Activated T-cell treated with anti-CD3 and anti-CD28 coated beads, Interleukin-2, amount 50 U/mL, for 4 hours (primary cell): ENCODE data around the gene BGLAP. TPM values are rescaled to one million over a fixed set of nuclear protein-coding genes. Genes with fewer than 3 reads are reported as not detected.
A peak's percentile ranks its signal among the peaks of the same experiment; 100 is the strongest.

ENCODE experiments used
- ATAC-seq, 2 donors: fragments of 200-7000 bp; cut with Tn5 transposase; one replicate each; pipeline ENCODE4 v1.10.0; 2021
- DNase-seq: peaks from one replicate; pipeline ENCODE4 v3.0.0-alpha.2; 2020
- H3K27me3 Mint-ChIP-seq: one replicate; pipeline ENCODE4 v1.8.0; 2021; ENCODE audit warnings: low read depth, mixed read lengths
- H3K36me3 Mint-ChIP-seq: one replicate; pipeline ENCODE4 v1.8.0; 2022; ENCODE audit warnings: mixed read lengths; ENCODE audit not compliant: insufficient read depth
- H3K4me1 Mint-ChIP-seq: one replicate; pipeline ENCODE4 v1.8.0; 2021; ENCODE audit warnings: low read depth, mixed read lengths
- H3K4me3 Mint-ChIP-seq: one replicate; pipeline ENCODE4 v1.8.0; 2021; ENCODE audit warnings: mild to moderate bottlenecking, moderate library complexity, mixed read lengths
- H3K9me3 Mint-ChIP-seq: one replicate; pipeline ENCODE4 v1.8.0; 2021; ENCODE audit warnings: mixed read lengths
- total RNA-seq, 3 donors: library from RNA; stranded (reverse); gene quantifications; one replicate each; pipeline ENCODE4 v1.2.1, GENCODE V29; 2021

BGLAP gene
- total RNA-seq, 3 donors from 2014 or later = 2.0 to 2.5 (median 2.4) TPM

- H3K9me3 Mint-ChIP-seq = no peaks in the 10 kb centered on the region
- H3K4me3 Mint-ChIP-seq = no peak overlapping the region
- ATAC-seq = no peak
- H3K36me3 Mint-ChIP-seq = peaks cover 26% of the 10 kb centered on the region
- H3K27me3 Mint-ChIP-seq = no peaks in the 10 kb centered on the region
- no peak for DNase-seq
- H3K4me1 Mint-ChIP-seq = no peaks in the 10 kb centered on the region
These were observed 5.8 kb upstream of the BGLAP start for GRCh38 chr1:156236164-156236563.

DNA sequence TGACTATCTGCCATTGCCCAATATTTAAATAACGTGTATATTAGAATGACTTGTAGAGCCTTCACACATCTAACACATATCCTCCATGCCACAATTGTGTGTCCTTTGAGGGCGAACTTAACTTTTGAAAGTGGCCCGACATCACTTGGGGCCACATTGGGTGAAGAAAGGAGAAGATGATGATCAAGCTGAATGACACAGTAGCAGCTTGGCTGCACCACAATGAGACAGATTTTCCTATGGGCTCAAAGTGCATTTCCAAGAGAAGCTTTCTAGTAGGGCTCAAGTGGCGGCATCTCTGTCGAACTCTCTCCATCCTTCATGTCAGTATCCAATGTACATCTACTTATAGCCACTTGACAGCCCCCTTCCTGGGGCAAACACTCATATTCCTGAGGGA, 3.7 kb upstream of the BGLAP start:
- no peak for DNase-seq
- H3K9me3 Mint-ChIP-seq = no peaks in the 10 kb centered on the region
- H3K27me3 Mint-ChIP-seq = no peaks in the 10 kb centered on the region
- no peaks in the 10 kb centered on the region for H3K4me1 Mint-ChIP-seq
- no peak for ATAC-seq
- H3K4me3 Mint-ChIP-seq = no peak overlapping the region
- H3K36me3 Mint-ChIP-seq = peaks cover 26% of the 10 kb centered on the region

DNA sequence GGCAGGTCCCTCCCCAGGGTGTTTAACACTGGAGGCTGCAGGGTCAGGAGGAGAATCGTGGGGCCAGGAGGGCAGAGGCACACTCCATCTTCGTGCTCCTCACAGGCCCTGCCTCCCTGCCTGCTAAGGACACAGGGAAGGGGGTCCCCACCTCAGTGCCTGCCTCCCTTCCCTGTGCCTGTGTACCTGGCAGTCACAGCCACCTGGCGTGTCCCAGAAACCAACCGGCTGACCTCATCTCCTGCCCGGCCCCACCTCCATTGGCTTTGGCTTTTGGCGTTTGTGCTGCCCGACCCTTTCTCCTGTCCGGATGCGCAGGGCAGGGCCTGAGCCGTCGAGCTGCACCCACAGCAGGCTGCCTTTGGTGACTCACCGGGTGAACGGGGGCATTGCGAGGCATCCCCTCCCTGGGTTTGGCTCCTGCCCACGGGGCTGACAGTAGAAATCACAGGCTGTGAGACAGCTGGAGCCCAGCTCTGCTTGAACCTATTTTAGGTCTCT, 623 bp upstream of the BGLAP start:
- Mint-ChIP-seq H3K4me3 (no peak overlapping the region), H3K27me3 (no peaks in the 10 kb centered on the region), H3K36me3 (peaks cover 16% of the 10 kb centered on the region), H3K9me3 (no peaks in the 10 kb centered on the region), H3K4me1 (peaks cover 15% of the 10 kb centered on the region)
- DNase-seq (no peak), ATAC-seq (no peak)

DNA sequence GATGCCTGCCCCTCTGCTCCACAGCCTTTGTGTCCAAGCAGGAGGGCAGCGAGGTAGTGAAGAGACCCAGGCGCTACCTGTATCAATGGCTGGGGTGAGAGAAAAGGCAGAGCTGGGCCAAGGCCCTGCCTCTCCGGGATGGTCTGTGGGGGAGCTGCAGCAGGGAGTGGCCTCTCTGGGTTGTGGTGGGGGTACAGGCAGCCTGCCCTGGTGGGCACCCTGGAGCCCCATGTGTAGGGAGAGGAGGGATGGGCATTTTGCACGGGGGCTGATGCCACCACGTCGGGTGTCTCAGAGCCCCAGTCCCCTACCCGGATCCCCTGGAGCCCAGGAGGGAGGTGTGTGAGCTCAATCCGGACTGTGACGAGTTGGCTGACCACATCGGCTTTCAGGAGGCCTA, 754 bp downstream of the BGLAP start:
- H3K4me3 Mint-ChIP-seq = no peak overlapping the region
- H3K4me1 Mint-ChIP-seq = peaks cover 15% of the 10 kb centered on the region
- peaks cover 10% of the 10 kb centered on the region for H3K36me3 Mint-ChIP-seq
- ATAC-seq (no peak), DNase-seq (no peak)
- no peaks in the 10 kb centered on the region for H3K27me3 Mint-ChIP-seq
- no peaks in the 10 kb centered on the region for H3K9me3 Mint-ChIP-seq

DNA sequence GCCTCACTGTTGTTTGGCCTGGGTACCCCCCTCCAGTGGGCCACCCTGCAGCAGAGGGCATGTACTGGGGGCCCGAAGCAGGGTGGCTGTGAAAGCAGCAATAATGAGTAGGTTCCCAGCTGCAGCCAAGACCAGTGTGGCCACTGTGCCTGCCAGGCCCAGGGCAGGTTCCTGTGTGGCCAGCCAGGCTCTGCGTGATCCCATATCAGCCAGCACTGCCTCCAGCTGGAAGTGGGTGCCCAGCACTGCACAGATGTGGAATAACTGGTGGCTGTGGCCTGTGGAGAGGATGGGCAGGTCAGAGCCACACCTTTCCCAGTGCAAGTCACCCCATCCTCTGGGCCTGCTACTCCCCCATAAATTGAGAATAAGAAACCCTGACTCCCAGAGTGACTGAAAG, 2.1 kb downstream of the BGLAP start:
- no peaks in the 10 kb centered on the region for H3K27me3 Mint-ChIP-seq
- peaks cover 4% of the 10 kb centered on the region for H3K36me3 Mint-ChIP-seq
- no peaks in the 10 kb centered on the region for H3K9me3 Mint-ChIP-seq
- DNase-seq = no peak
- no peak overlapping the region for H3K4me3 Mint-ChIP-seq
- no peak for ATAC-seq
- H3K4me1 Mint-ChIP-seq = peaks cover 15% of the 10 kb centered on the region

GRCh38 chr1:156244712-156245111, 2.7 kb downstream of the BGLAP start:
- Mint-ChIP-seq H3K9me3 (no peaks in the 10 kb centered on the region), H3K27me3 (no peaks in the 10 kb centered on the region), H3K4me3 (peak overlapping the region; percentile 26), H3K36me3 (peaks cover 3% of the 10 kb centered on the region), H3K4me1 (peaks cover 15% of the 10 kb centered on the region)
- DNase-seq (no peak), ATAC-seq (no peak)

DNA sequence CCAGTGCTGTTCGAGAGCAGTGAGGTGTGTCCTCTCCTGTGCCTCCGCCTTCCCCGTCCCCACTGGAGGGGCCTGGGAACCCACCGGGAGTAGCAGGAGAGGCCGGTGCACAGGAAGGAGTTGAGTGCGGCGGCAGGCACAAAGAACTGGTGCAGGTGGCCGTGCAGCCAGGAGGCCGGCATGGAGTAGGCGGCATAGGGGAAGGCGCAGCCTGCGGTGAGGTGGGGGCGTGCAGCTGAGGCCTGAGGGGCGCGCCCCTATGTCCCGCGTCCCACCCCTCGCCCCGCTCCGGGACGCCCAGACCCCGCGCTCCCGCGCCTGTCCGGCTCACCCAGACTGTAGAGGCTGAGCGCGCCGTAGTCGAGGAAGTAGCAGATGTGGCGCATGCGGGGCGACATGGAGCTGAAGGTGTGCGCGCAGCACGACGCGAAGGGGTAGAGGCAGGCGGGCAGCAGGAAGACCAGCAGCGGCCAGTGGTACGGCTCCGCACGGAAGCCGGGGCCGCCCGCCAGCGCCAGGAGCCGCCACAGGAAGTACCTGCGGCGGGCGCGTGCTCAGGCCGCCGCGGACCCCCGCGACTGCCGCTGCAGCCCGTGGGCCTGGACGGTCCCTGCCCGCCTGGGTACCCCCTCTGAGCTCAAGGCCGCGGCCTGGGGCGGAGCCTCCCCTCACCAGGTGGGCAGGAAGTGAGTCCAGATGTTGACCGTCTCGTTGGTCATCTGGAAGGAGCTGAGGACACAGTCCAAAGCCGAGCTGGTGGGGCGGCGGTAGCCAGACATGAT, 3.7 kb downstream of the BGLAP start:
- Mint-ChIP-seq H3K9me3 (no peaks in the 10 kb centered on the region), H3K4me3 (peak overlapping the region; percentile 73), H3K27me3 (no peaks in the 10 kb centered on the region), H3K4me1 (peaks cover 15% of the 10 kb centered on the region), H3K36me3 (no peaks in the 10 kb centered on the region)
- ATAC-seq (peak; percentile 66 to 67), DNase-seq (no peak)

GRCh38 chr1:156246241-156246780, 4.3 kb downstream of the BGLAP start:
- no peak for DNase-seq
- Mint-ChIP-seq H3K9me3 (no peaks in the 10 kb centered on the region), H3K36me3 (no peaks in the 10 kb centered on the region), H3K27me3 (no peaks in the 10 kb centered on the region), H3K4me1 (peaks cover 15% of the 10 kb centered on the region), H3K4me3 (peak overlapping the region; percentile 11)
- ATAC-seq = no peak

GRCh38 chr1:156246781-156247459, 4.9 kb downstream of the BGLAP start:
- ATAC-seq (no peak), DNase-seq (no peak)
- no peaks in the 10 kb centered on the region for H3K9me3 Mint-ChIP-seq
- H3K27me3 Mint-ChIP-seq = no peaks in the 10 kb centered on the region
- no peak overlapping the region for H3K4me3 Mint-ChIP-seq
- peaks cover under 1% of the 10 kb centered on the region for H3K36me3 Mint-ChIP-seq
- peaks cover 15% of the 10 kb centered on the region for H3K4me1 Mint-ChIP-seq

GRCh38 chr1:156247460-156248322, 5.7 kb downstream of the BGLAP start, which contains the start of gene PAQR6:
PAQR6 (minus strand) TSS chr1:156248056; CDS start chr1:156246731, 1,325 bp downstream.
- Mint-ChIP-seq H3K4me1 (peaks cover 15% of the 10 kb centered on the region), H3K4me3 (no peak within 1 kb of the TSS), H3K9me3 (no peaks in the 10 kb centered on the region)

DNA sequence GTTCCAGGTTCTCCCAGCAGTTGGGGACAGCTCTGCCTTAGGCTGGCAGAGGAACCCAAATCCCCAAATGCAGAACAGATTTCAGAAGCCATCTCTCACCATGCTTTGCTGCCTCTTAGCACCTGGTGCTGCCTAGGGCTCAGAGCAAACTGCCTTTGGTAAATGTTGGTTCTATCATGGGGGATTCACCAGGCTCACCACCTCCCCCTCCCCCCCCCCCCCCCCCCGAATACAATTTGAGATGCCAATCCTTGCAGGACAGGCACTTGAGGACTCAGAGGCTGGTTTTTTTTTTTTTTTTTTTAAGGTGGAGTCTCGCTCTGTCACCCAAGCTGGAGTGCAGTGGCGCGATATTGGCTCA, 6.3 kb downstream of the BGLAP start:
- no peaks in the 10 kb centered on the region for H3K27me3 Mint-ChIP-seq
- no peaks in the 10 kb centered on the region for H3K9me3 Mint-ChIP-seq
- ATAC-seq (no peak), DNase-seq (no peak)
- H3K4me1 Mint-ChIP-seq = peaks cover 15% of the 10 kb centered on the region
- peaks cover 10% of the 10 kb centered on the region for H3K36me3 Mint-ChIP-seq
- no peak overlapping the region for H3K4me3 Mint-ChIP-seq

More at GRCh38 chr1:156247460-156248322, 5.7 kb downstream of the BGLAP start, which contains the start of gene PAQR6:
- Mint-ChIP-seq H3K27me3 (no peaks in the 10 kb centered on the region), H3K36me3 (peaks cover 4% of the 10 kb centered on the region)
- ATAC-seq = no peak
- no peak for DNase-seq

DNA sequence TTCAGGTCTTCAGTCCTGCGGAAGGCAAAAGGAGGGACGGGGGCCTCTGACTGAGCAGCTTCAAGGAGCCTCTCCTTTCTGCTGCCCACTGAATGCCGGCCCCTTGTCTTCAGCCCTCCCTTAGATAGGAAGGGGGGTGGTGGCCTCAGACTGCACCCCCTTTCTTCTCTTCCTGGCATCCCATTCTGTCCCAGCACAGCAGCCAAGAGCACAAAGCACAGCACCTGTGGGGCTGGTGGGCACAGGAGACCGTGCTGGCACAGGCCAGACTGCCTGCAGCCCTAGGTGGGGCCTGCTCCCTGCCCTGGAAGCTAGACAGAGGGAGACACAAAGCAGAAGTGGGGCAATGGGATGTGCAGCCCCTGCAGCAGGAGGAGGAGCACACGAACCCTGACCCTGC, 7.6 kb downstream of the BGLAP start:
- H3K27me3 Mint-ChIP-seq = no peaks in the 10 kb centered on the region
- no peak for ATAC-seq
- no peak overlapping the region for H3K4me3 Mint-ChIP-seq
- H3K36me3 Mint-ChIP-seq = peaks cover 18% of the 10 kb centered on the region
- H3K4me1 Mint-ChIP-seq = peaks cover 12% of the 10 kb centered on the region
- H3K9me3 Mint-ChIP-seq = no peaks in the 10 kb centered on the region
- DNase-seq = no peak

GRCh38 chr1:156251527-156251926, 9.5 kb downstream of the BGLAP start:
- no peaks in the 10 kb centered on the region for H3K27me3 Mint-ChIP-seq
- no peak for ATAC-seq
- H3K4me3 Mint-ChIP-seq = no peak overlapping the region
- H3K4me1 Mint-ChIP-seq = no peaks in the 10 kb centered on the region
- peaks cover 25% of the 10 kb centered on the region for H3K36me3 Mint-ChIP-seq
- no peak for DNase-seq
- no peaks in the 10 kb centered on the region for H3K9me3 Mint-ChIP-seq

GRCh38 chr1:156253634-156254033, 11.7 kb downstream of the BGLAP start:
- no peaks in the 10 kb centered on the region for H3K27me3 Mint-ChIP-seq
- DNase-seq (no peak), ATAC-seq (no peak)
- H3K36me3 Mint-ChIP-seq = peaks cover 32% of the 10 kb centered on the region
- H3K4me3 Mint-ChIP-seq = no peak overlapping the region
- peaks cover 2% of the 10 kb centered on the region for H3K4me1 Mint-ChIP-seq
- no peaks in the 10 kb centered on the region for H3K9me3 Mint-ChIP-seq
